Lung (tissue), 12 donors: Measurements from ENCODE around the gene ADGRA1. TPM values are rescaled to one million over a fixed set of nuclear protein-coding genes. Genes with fewer than 3 reads are reported as not detected.

Experiments used
- ATAC-seq: fragments of 200-7000 bp; cut with Tn5 transposase; one replicate; pipeline ENCODE4 v1.9.1; 2020; ENCODE audit warnings: moderate number of reproducible peaks; ENCODE audit not compliant: insufficient read depth, low FRiP score
- DNase-seq, 3 donors: peaks; one replicate each; pipeline ENCODE4 v3.0.0-alpha.2; 2013 to 2017
- H3K27ac ChIP-seq, 2 donors: one replicate each; pipeline ENCODE4 v1.5.1; 2013; ENCODE audit warnings: mild to moderate bottlenecking in 2 of 2, moderate library complexity in 2 of 2, control low read depth in 1 of 2, inconsistent platforms in 1 of 2, low read depth in 1 of 2, low read length in 1 of 2
- H3K27me3 ChIP-seq, 3 donors: one replicate each; pipeline ENCODE4 v1.5.1; 2013; ENCODE audit warnings: low read length in 2 of 3; ENCODE audit not compliant: control insufficient read depth in 3 of 3, insufficient read depth in 3 of 3
- H3K36me3 ChIP-seq, 4 donors: one replicate each; pipeline ENCODE4 v1.5.1; 2013; ENCODE audit warnings: low read length in 4 of 4, mild to moderate bottlenecking in 1 of 4, moderate library complexity in 1 of 4; ENCODE audit not compliant: control insufficient read depth in 4 of 4, insufficient read depth in 4 of 4
- H3K4me1 ChIP-seq, 5 donors: one replicate each; pipeline ENCODE4 v1.5.1; 2013; ENCODE audit warnings: low read length in 5 of 5, mild to moderate bottlenecking in 2 of 5, moderate library complexity in 1 of 5; ENCODE audit not compliant: control insufficient read depth in 5 of 5, insufficient read depth in 5 of 5
- H3K4me3 ChIP-seq: one replicate; pipeline ENCODE4 v1.5.1; 2013; ENCODE audit warnings: mild to moderate bottlenecking, control low read depth, moderate library complexity
- H3K9ac ChIP-seq, 2 donors: one replicate each; pipeline ENCODE4 v1.5.1; 2013; ENCODE audit warnings: low read length in 2 of 2, control low read depth in 1 of 2; ENCODE audit not compliant: insufficient read depth in 1 of 2
- H3K9me3 ChIP-seq, 4 donors: one replicate each; pipeline ENCODE4 v1.5.1; 2013; ENCODE audit warnings: low read length in 3 of 4, mild to moderate bottlenecking in 1 of 4, moderate library complexity in 1 of 4; ENCODE audit not compliant: control insufficient read depth in 4 of 4, insufficient read depth in 3 of 4
- WGBS, 2 donors: extraction: QIAGEN DNeasy Blood & Tissue Kit; methylation state at CpG; one replicate each; pipeline ENCODE4 v1.1.7; 2013; 5-methylcytosine and 5-hydroxymethylcytosine counted together
- polyA plus RNA-seq, 2 donors: library from polyadenylated mRNA; stranded (reverse); fragments of 200-250 nt; gene quantifications; one replicate each; pipeline ENCODE4 v1.2.1, GENCODE V29; 2013
- total RNA-seq, 2 donors: library from RNA; depleted of rRNA in 1 of 2; stranded (reverse); fragments of >200 nt in 1 of 2; gene quantifications; one replicate each; pipeline ENCODE4 v1.2.1, GENCODE V29; 2014 to 2021
- TF ChIP-seq, protein P1 (sequence below): IDR thresholded peaks from 2 replicates; pipeline ENCODE4 v1.5.1; 2012; ENCODE audit warnings: mild to moderate bottlenecking; ENCODE audit errors: control extremely low read depth, extremely low read depth
- donor health status: control.
- donor health status: control.
- donor health status: Bipolar disorder and iron deficiency.
- donor health status: healthy.
- donor health status: DM: yes; HTN: yes; CAD: no.

The ADGRA1 gene
- total and polyA plus RNA-seq, 4 donors, result 0.05 to 1.3 (median 0.20) TPM

GRCh38 chr10:133159611-133159949 is 71.9 kb downstream of the ADGRA1 start:
- Histone ChIP-seq H3K4me1 (peaks cover 0 to 21% (median 9%) of the 10 kb centered on the region in 5 donors), H3K9ac (no peak overlapping the region), H3K4me3 (no peak overlapping the region), H3K9me3 (peaks cover 0 to 2% (median 0%) of the 10 kb centered on the region in 4 donors), H3K27ac (no peak overlapping the region), H3K36me3 (no peaks in the 10 kb centered on the region), H3K27me3 (peaks cover 0 to 8% (median 0%) of the 10 kb centered on the region in 3 donors)
- TF ChIP-seq, protein P1, sequence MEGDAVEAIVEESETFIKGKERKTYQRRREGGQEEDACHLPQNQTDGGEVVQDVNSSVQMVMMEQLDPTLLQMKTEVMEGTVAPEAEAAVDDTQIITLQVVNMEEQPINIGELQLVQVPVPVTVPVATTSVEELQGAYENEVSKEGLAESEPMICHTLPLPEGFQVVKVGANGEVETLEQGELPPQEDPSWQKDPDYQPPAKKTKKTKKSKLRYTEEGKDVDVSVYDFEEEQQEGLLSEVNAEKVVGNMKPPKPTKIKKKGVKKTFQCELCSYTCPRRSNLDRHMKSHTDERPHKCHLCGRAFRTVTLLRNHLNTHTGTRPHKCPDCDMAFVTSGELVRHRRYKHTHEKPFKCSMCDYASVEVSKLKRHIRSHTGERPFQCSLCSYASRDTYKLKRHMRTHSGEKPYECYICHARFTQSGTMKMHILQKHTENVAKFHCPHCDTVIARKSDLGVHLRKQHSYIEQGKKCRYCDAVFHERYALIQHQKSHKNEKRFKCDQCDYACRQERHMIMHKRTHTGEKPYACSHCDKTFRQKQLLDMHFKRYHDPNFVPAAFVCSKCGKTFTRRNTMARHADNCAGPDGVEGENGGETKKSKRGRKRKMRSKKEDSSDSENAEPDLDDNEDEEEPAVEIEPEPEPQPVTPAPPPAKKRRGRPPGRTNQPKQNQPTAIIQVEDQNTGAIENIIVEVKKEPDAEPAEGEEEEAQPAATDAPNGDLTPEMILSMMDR, result no peak
- WGBS, 2 donors, result 6 to 11% methylated on average over 18 of the region's 18 CpGs
- ATAC-seq, result no peak
- no peak for DNase-seq

DNA sequence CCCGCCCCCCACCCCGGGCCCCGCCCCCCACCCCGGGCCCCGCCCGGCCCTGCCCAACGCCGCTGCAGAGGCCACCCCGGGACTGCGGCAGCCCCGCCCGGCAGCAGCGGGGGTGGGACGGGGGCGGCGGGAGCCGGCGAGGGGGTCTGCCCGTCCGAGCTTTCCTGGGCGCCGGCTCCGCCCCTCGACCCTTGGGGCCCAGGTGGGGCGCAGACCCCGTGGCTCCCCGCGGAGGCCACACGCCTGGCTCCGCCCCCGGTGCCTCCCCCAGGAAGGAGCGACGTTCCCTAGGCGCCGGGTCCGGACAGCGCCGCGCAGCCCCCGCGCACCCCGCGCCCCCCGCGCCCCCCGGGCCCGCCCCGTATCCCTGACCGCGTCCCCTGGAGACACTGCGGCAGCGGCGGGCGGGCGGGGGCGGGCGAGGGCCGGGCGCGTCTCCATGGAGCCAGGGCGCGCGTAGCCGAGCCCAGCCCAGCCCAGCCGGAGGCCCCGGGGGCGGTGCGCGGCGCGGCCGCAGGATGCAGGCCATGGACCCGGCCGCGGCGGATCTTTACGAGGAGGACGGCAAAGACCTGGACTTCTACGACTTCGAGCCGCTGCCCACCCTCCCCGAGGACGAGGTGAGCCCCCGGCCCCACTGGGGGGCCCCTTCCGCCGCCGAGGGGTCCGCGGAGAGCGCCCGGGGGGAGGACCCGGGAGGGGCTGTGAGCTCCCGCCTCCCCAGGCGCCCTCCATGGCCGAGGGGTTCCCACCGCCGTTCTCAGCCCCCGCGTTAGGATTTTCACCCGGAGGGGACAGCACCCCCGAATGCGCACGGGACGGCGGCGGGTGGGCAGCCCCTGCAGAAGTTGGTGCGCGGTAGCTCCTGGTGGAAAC is 72.5 kb downstream of the ADGRA1 start, which contains the start of gene KNDC1:
Gene KNDC1, plus strand, starts transcription at position 270 of the 876 bp plus-strand sequence. Its CDS starts 249 bp downstream, at position 519.
- DNase-seq (peak; percentile 50 to 70 (median 61)), ATAC-seq (peak; percentile 51)
- Histone ChIP-seq H3K9ac (no peak within 1 kb of the TSS), H3K9me3 (peaks cover 0 to 2% (median 0%) of the 10 kb centered on the region in 4 donors), H3K4me1 (peaks cover 0 to 21% (median 9%) of the 10 kb centered on the region in 5 donors), H3K27me3 (peaks cover 0 to 5% (median 0%) of the 10 kb centered on the region in 3 donors), H3K27ac (no peak within 1 kb of the TSS), H3K4me3 (peak within 1 kb of the TSS; percentile 15), H3K36me3 (no peaks in the 10 kb centered on the region)
- TF ChIP-seq, protein P1, result no peak
- 1 to 2% methylated on average over 46 to 106 of the region's 108 CpGs for WGBS, 2 donors

DNA sequence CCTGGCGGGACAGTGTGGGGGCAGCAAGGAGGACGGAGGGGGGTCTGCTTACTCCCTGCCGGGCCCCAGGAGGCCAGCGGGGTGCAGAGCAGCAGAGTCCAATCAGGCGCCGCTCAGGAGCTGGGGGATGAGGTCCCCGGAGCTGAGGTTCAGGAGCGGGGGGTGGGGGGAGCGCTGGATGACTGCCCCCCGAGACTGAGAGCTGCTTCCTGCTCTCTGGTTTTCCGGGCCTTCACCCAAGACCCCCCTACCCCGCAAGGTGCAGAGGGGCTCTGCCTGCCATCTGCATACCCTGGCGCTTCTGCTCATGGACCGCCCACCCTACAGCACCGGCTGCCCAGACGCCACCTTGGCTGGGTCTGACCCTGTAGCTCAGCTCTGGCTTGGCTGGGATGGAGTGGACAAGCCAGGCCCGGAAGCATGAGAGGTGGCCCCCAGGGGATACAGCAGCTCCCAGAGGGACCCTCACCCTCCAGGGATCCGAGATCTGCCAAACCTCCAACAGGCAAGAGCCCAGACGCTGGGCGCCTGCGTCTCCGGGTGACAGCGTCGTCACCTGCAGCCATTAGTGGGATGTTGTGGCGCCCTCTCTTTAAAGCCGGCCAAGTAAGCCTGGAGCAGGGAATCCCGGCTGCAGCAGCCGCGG is 73.2 kb downstream of the ADGRA1 start:
- 4% methylated on average over 24 to 29 of the region's 29 CpGs for WGBS, 2 donors
- Histone ChIP-seq H3K9ac (no peak overlapping the region), H3K4me1 (peaks cover 0 to 21% (median 9%) of the 10 kb centered on the region in 5 donors), H3K36me3 (no peaks in the 10 kb centered on the region), H3K27me3 (peaks cover 0 to 5% (median 0%) of the 10 kb centered on the region in 3 donors), H3K4me3 (peak overlapping the region; percentile 15), H3K27ac (no peak overlapping the region), H3K9me3 (peaks cover 0 to 2% (median 0%) of the 10 kb centered on the region in 4 donors)
- DNase-seq (no peak), ATAC-seq (no peak)
- TF ChIP-seq, protein P1, result no peak
